Small intestine (tissue), 7 donors: Measurements from ENCODE around the gene SOS1. TPM values are rescaled to one million over a fixed set of nuclear protein-coding genes. Genes with fewer than 3 reads are reported as not detected.

ENCODE experiments used
- DNase-seq, 2 donors: peaks; one replicate each; pipeline versions ENCODE4 v3.0.0 to v3.0.0-alpha.2; 2013
- FAIRE-seq: peaks from 2 replicates; lab custom pipeline; 2012; peaks lifted over from hg19 to GRCh38; lab: Jason Lieb, UNC
- H3K27ac ChIP-seq, 3 donors: one replicate each; pipeline ENCODE4 v1.5.1; 2013; ENCODE audit warnings: low read length in 2 of 3, mild to moderate bottlenecking in 2 of 3, control low read depth in 1 of 3, inconsistent platforms in 1 of 3, low read depth in 1 of 3, moderate library complexity in 1 of 3
- H3K27me3 ChIP-seq, 3 donors: one replicate each; pipeline ENCODE4 v1.6.1; 2013; ENCODE audit warnings: low read length in 3 of 3, inconsistent platforms in 1 of 3; ENCODE audit not compliant: control insufficient read depth in 3 of 3, insufficient read depth in 3 of 3
- H3K36me3 ChIP-seq, 3 donors: one replicate each; pipeline ENCODE4 v1.6.1; 2013; ENCODE audit warnings: low read length in 3 of 3, inconsistent platforms in 1 of 3, low read depth in 1 of 3, mild to moderate bottlenecking in 1 of 3, moderate library complexity in 1 of 3; ENCODE audit not compliant: control insufficient read depth in 3 of 3, insufficient read depth in 2 of 3
- H3K4me1 ChIP-seq, 3 donors: one replicate each; pipeline ENCODE4 v1.6.1; 2013; ENCODE audit warnings: low read length in 2 of 3, inconsistent platforms in 1 of 3, low read depth in 1 of 3, mild to moderate bottlenecking in 1 of 3, moderate library complexity in 1 of 3; ENCODE audit not compliant: control insufficient read depth in 3 of 3, insufficient read depth in 2 of 3
- H3K4me3 ChIP-seq, 3 donors: one replicate each; pipeline ENCODE4 v1.5.1; 2013; ENCODE audit warnings: low read length in 3 of 3, control low read depth in 1 of 3, inconsistent platforms in 1 of 3, low read depth in 1 of 3, mild to moderate bottlenecking in 1 of 3, moderate library complexity in 1 of 3
- H3K9me3 ChIP-seq, 2 donors: one replicate each; pipeline ENCODE4 v1.6.1; 2013; ENCODE audit warnings: low read depth in 1 of 2, low read length in 1 of 2; ENCODE audit not compliant: control insufficient read depth in 2 of 2, insufficient read depth in 1 of 2
- WGBS, 3 donors: extraction: QIAGEN DNeasy Blood & Tissue Kit; methylation state at CpG; one replicate each; pipeline ENCODE4 v1.1.7; 2013; 5-methylcytosine and 5-hydroxymethylcytosine counted together
- polyA plus RNA-seq, 4 donors: library from polyadenylated mRNA; stranded (reverse) in 3 of 4; unstranded in 1 of 4; fragments of 200-250 nt in 3 of 4; fragments of 120-200 nt in 1 of 4; gene quantifications; one replicate each; pipeline versions ENCODE4 v1.2.1 to v1.2.3, GENCODE V29; 2013
- donor health status: healthy with polysubstance abuse.
- donor health status: control.
- donor health status: control.
- donor health status: Bipolar disorder and iron deficiency.
- donor health status: healthy.

SOS1 gene
- polyA plus RNA-seq, 4 donors, result 7.8 to 43.0 (median 14.3) TPM

DNA sequence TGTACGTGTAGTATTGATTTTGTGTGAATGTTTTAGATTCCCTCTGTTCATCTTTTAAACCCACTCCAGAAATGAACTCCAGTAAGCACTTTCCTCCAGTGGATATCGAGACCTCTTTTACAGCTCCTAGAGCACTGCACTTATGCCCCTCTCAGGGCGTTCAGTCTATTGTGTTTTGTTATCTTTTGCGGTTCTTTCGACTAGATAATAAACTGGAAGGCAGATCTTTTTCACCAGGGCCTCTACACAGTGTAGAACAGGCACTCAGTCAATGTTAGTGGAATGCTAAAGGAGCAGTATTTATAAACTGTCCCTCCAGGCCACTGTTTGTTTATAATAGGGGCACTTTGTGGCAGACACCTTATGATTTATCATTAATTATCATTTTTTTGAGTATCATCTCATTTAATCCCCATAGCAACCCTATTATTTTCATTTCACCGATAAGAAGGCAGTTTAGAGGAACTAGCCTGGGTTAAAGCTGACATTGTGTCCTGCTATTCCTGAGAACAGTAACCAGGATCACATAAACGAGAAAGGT lies 742 bp upstream of the SOS1 start:
- Histone ChIP-seq H3K27me3 (no peaks in the 10 kb centered on the region), H3K4me1 (peaks cover 7 to 46% (median 18%) of the 10 kb centered on the region in 3 donors), H3K4me3 (peak overlapping the region; percentile 57 to 85 (median 83)), H3K36me3 (peaks cover 0 to 2% (median 0%) of the 10 kb centered on the region in 3 donors), H3K27ac (peak overlapping the region; percentile 92 to 97 (median 94)), H3K9me3 (no peaks in the 10 kb centered on the region)
- FAIRE-seq (no peak), DNase-seq (no peak)
- 5 to 15% (median 14%) methylated on average over 7 of the region's 7 CpGs for WGBS, 3 donors

DNA sequence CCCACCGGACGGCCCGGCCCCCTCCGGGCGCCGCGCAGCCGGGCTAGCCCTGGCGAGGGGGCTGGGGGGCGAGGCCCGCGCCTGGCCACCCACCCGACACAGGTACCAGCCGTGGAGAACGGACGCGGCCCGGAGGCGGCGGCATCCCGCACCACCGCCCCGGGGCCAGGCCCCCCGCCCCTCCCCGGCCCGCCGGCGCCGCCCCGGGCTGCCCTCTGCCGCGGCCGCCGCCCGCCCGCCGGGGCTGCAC lies 405 bp downstream of the SOS1 start:
- DNase-seq, result no peak
- Histone ChIP-seq H3K9me3 (no peaks in the 10 kb centered on the region), H3K4me3 (peak overlapping the region; percentile 65 to 85 (median 83)), H3K27ac (peak overlapping the region; percentile 92 to 97 (median 94)), H3K36me3 (peaks cover 0 to 6% (median 1%) of the 10 kb centered on the region in 3 donors), H3K4me1 (peaks cover 7 to 44% (median 18%) of the 10 kb centered on the region in 3 donors), H3K27me3 (no peaks in the 10 kb centered on the region)
- no peak for FAIRE-seq
- WGBS, 3 donors, result 0 to 1% (median 0%) methylated on average over 4 to 37 of the region's 37 CpGs

DNA sequence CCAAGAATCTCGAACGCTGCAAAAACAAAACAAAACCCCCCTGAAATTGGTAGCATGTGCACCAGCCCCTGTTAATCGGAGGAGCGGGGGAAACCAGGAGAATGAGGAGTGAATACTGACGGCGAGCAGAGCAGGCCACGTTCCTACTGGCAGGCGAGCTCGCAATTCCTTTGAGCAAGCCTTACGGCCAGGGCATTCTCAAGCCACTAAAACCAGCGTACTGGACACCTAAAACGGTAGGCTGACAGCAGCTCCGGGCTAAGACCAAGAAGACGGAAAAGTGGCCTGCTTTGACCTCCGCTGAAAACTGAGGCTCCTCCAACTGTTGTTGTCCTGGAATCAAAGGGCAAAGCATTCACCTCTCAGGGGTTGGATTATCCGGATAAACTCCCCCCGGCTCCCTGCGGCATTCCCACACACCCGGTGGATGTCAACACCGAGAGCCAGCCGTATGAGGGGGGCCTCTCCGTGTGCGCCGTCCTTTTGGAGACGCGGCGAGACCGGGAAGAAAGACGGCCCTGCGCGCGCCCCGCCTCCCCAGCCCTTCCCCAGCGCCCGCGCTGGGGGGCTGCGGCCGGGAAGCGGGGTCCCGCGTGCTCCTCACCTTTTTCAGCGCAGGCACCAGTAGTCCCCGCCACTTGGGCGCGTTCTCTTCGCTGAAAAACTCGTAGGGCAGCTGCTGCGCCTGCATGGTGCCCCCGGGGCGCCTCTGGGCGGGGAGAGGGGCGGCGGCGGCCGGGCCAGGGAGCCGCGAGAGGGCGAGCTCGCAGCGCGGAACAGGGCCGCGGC lies 925 bp downstream of the SOS1 start:
- Histone ChIP-seq H3K4me3 (peak overlapping the region; percentile 65 to 85 (median 83)), H3K4me1 (peaks cover 4 to 38% (median 18%) of the 10 kb centered on the region in 3 donors), H3K36me3 (peaks cover 0 to 8% (median 2%) of the 10 kb centered on the region in 3 donors), H3K27me3 (no peaks in the 10 kb centered on the region), H3K27ac (peak overlapping the region; percentile 92 to 97 (median 94)), H3K9me3 (no peaks in the 10 kb centered on the region)
- DNase-seq (peak; percentile 58 to 88), FAIRE-seq (no peak)
- 0 to 1% (median 0%) methylated on average over 38 to 63 of the region's 63 CpGs for WGBS, 3 donors

DNA sequence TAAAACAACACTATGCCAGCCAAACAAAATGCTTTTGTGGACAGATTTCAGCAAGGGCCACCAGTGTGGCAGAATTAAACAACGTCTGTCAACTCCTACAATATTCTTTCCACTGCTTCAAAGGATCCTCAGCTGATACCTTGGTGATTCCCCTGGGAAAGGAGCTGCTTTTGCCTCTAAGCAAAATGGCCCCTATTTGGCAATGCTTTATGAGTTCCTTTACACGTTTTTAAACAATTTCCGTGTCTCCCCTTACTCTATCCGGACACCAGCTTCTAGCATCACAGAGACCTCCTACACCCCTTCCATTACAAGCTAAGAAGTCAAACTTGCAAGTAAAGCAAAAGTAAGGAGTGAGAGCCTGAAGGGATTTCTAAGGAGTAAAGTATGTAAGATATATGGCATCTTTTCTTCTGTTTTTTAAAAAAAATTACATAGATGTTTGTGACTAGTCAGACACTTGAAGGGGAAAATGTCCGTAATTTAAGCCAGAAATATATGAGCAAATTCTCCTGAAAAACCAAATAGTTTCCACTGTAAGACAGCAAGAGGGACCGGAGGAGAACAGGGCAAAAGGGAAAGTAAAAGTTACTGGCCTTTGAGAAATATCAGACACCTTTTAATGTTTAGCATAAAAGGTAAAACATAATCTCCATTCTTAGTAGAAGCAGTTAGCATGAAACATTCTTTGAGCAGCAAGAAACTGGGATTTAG lies 1.9 kb downstream of the SOS1 start:
- DNase-seq, result peak; percentile 42 to 49
- 0 to 10% (median 2%) methylated on average over 6 of the region's 6 CpGs for WGBS, 3 donors
- no peaks in the 10 kb centered on the region for H3K27me3 ChIP-seq
- no peaks in the 10 kb centered on the region for H3K9me3 ChIP-seq
- H3K36me3 ChIP-seq, result peaks cover 0 to 10% (median 2%) of the 10 kb centered on the region in 3 donors
- peak overlapping the region; percentile 12 to 85 (median 65) for H3K4me3 ChIP-seq
- H3K27ac ChIP-seq, result peak overlapping the region; percentile 58 to 92 (median 59)
- peaks cover 4 to 36% (median 18%) of the 10 kb centered on the region in 3 donors for H3K4me1 ChIP-seq
- no peak for FAIRE-seq

DNA sequence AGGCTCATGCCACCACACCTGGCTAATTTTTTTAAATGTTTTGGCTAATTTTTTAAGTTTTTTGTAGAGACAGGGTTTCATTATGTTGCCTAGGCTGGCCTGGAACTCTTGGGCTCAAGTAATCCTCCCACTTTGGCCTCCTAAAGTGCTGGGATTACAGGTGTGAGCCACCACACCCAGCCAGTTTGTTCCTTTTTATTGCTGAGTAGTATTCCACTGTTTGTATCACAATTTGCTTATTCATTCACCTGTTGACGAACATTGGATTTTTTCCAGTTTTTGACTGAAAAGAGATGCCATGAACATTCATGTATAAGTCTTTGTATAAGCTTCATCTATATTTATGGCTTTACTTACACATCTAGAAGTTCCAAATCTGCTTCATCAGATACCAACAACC lies 5.3 kb downstream of the SOS1 start:
- no peak for FAIRE-seq
- Histone ChIP-seq H3K27me3 (no peaks in the 10 kb centered on the region), H3K4me3 (no peak overlapping the region), H3K27ac (no peak overlapping the region), H3K4me1 (peaks cover 4 to 16% (median 11%) of the 10 kb centered on the region in 3 donors), H3K9me3 (no peaks in the 10 kb centered on the region), H3K36me3 (peaks cover 2 to 21% (median 2%) of the 10 kb centered on the region in 3 donors)
- 96 to 98% (median 97%) methylated on average over 1 of the region's 1 CpG for WGBS, 3 donors
- DNase-seq, result no peak

DNA sequence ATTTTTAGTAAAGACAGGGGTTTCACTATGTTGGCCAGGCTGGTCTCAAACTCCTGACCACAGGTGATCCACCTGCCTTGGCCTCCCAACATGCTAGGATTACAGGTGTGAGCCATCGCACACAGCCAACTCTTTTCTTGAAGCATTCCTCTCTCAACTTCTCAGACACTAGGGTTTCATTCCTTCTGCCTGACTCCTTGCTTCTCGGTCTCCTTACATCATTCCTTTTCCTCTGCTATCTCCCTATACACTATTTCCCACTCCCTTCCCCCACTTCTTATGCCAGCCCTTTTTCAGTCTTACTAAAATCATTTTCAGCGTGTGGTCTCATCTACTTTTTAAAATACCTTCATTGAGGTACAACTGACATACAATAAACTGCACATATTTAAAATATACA lies 6.1 kb downstream of the SOS1 start:
- FAIRE-seq, result no peak
- Histone ChIP-seq H3K27ac (no peak overlapping the region), H3K4me1 (peaks cover 4 to 16% (median 11%) of the 10 kb centered on the region in 3 donors), H3K27me3 (no peaks in the 10 kb centered on the region), H3K9me3 (no peaks in the 10 kb centered on the region), H3K4me3 (no peak overlapping the region), H3K36me3 (peaks cover 2 to 21% (median 2%) of the 10 kb centered on the region in 3 donors)
- DNase-seq, result no peak
- WGBS, 3 donors, result 91 to 97% (median 95%) methylated on average over 3 of the region's 3 CpGs

DNA sequence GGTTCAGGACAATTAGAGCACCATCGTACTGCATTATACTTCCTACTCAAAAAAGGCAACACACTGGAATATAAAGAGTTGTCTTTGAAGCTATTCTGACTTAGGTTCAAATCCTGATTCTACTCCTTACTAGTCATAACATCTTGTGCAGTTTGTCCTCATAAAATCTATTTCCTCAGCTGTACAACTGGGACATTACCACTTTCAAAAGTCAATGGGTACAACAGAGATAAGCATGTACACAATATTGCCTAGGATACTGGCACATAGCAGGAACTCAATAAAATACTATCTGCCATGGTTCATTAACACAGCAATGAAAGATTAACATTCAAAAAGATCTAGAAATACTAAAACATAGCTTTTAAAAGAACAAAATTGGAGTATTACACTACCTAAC lies 11.3 kb downstream of the SOS1 start:
- no peaks in the 10 kb centered on the region for H3K27me3 ChIP-seq
- no peak for FAIRE-seq
- H3K27ac ChIP-seq, result no peak overlapping the region
- H3K36me3 ChIP-seq, result peaks cover 0 to 16% (median 2%) of the 10 kb centered on the region in 3 donors
- DNase-seq, result no peak
- H3K4me1 ChIP-seq, result peaks cover 0 to 2% (median 0%) of the 10 kb centered on the region in 3 donors
- WGBS, 3 donors, result 59 to 96% (median 91%) methylated on average over 1 of the region's 1 CpG
- no peak overlapping the region for H3K4me3 ChIP-seq
- H3K9me3 ChIP-seq, result no peaks in the 10 kb centered on the region

DNA sequence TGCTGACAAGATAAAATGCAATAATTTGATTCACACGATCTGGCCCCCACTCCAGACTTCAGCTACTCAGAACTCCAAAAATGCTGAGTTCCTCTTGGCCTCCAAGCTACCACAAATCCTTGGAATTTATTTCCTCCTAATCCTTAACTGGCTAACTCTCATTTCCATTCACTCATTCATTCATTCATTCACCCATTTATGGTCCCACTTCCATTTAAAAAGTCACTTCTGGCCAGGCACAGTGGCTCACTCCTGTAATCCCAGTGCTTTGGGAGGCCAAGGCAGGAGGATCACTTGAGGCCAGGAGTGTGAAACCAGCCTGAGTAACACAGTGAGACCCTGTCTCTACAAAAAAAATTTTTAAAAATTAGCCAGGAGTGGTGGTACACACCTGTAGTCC lies 12.5 kb downstream of the SOS1 start:
- Histone ChIP-seq H3K9me3 (no peaks in the 10 kb centered on the region), H3K27me3 (no peaks in the 10 kb centered on the region), H3K4me1 (peaks cover 0 to 2% (median 0%) of the 10 kb centered on the region in 3 donors), H3K27ac (no peak overlapping the region), H3K36me3 (peaks cover 0 to 18% (median 2%) of the 10 kb centered on the region in 3 donors), H3K4me3 (no peak overlapping the region)
- WGBS, 3 donors, result 36 to 67% (median 54%) methylated on average over 1 of the region's 1 CpG
- DNase-seq (no peak), FAIRE-seq (no peak)
